DOHH2 (cell line): ENCODE measurements around the gene CDKN1C.

Source experiments
- CTCF ChIP-seq: fragments of 200-600 bp; sonication (generic); IDR thresholded peaks from one replicate; pipeline ENCODE4 v1.5.1; 2014; ENCODE audit warnings: antibody characterized with exemption, mild to moderate bottlenecking, low read depth, low read length; ENCODE audit not compliant: poor library complexity, severe bottlenecking
- EZH2phosphoT487 ChIP-seq: fragments of 200-600 bp; sonication (generic); IDR thresholded peaks from 2 replicates; pipeline ENCODE4 v1.6.1; 2017; ENCODE audit warnings: borderline replicate concordance, mild to moderate bottlenecking, antibody characterized with exemption, low read length, moderate library complexity, mixed read lengths

- no peak for TF ChIP-seq CTCF
- no peak for TF ChIP-seq EZH2phosphoT487
These were observed 45.8 kb upstream of the CDKN1C start for GRCh38 chr11:2931420-2931746.
